Adipocyte (in vitro differentiated cells): Measurements from ENCODE around the gene HAUS3.

Experiments used
- DNase-seq: peaks from one replicate; pipeline ENCODE4 v3.0.0-alpha.2; 2015; ENCODE audit warnings: low read depth
- H3K27me3 ChIP-seq: replicated peaks from 2 replicates; pipeline ENCODE4 v1.7.0; 2013; ENCODE audit warnings: mild to moderate bottlenecking, low read length, moderate library complexity; ENCODE audit not compliant: control insufficient read depth, insufficient read depth
- H3K36me3 ChIP-seq: 2 replicates; pipeline ENCODE4 v1.7.0; 2013; ENCODE audit warnings: low read length, mild to moderate bottlenecking, moderate library complexity; ENCODE audit not compliant: control insufficient read depth, insufficient read depth, severe bottlenecking
- H3K4me1 ChIP-seq: 2 replicates; pipeline ENCODE4 v1.7.0; 2013; ENCODE audit warnings: mild to moderate bottlenecking, low read length, moderate library complexity; ENCODE audit not compliant: control insufficient read depth, insufficient read depth
- H3K4me3 ChIP-seq: 2 replicates; pipeline ENCODE4 v1.7.0; 2013; ENCODE audit warnings: mild to moderate bottlenecking, low read length, moderate library complexity
- H3K9ac ChIP-seq: 2 replicates; pipeline ENCODE4 v1.7.0; 2013; ENCODE audit warnings: mild to moderate bottlenecking, low read length, moderate library complexity
- H3K9me3 ChIP-seq: 2 replicates; pipeline ENCODE4 v1.7.0; 2013; ENCODE audit warnings: mild to moderate bottlenecking, low read length, moderate library complexity; ENCODE audit not compliant: control insufficient read depth

The HAUS3 gene

GRCh38 chr4:2274320-2275043, 32.6 kb upstream of the HAUS3 start:
- no peaks in the 10 kb centered on the region for H3K36me3 ChIP-seq
- H3K4me1 ChIP-seq = no peaks in the 10 kb centered on the region
- H3K9me3 ChIP-seq = no peaks in the 10 kb centered on the region
- no peak for DNase-seq
- no peak overlapping the region for H3K9ac ChIP-seq
- H3K4me3 ChIP-seq = no peak overlapping the region
- H3K27me3 ChIP-seq = no peaks in the 10 kb centered on the region

DNA sequence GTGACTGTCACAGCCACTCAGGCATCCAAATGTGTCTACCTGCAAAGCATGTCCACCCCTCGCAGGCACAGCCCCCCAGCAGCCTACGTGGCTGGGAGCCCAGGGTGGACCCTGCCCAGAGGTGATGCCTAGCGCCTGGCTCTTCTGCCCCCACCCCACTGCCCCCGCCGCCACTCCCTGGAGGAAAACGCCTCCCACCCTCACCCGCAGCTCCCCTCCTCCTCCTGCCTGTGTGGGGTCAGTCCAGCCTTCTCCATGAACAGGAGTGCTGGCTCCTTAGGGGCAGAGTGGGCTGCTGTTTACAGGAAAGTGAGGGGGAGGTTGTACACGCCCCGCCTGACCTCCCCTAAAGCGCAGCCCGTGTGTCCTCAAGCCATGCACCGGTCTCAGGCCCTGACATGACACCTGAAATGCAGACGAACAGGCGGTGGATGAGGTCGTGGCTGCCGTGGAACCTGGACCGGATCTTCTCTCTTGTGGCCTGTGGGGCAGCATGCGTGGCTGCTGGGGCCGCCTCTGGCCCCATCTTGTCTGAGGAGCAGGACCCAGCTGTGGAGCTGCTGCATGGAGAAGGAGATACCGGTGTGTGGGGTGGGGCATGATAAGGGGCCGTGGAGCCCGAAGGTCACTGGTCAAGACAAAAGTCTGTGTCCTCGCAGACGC, 31.9 kb upstream of the HAUS3 start:
- no peaks in the 10 kb centered on the region for H3K9me3 ChIP-seq
- no peaks in the 10 kb centered on the region for H3K27me3 ChIP-seq
- DNase-seq = no peak
- no peak overlapping the region for H3K4me3 ChIP-seq
- no peaks in the 10 kb centered on the region for H3K4me1 ChIP-seq
- H3K9ac ChIP-seq = no peak overlapping the region
- H3K36me3 ChIP-seq = no peaks in the 10 kb centered on the region

- Histone ChIP-seq H3K9me3 (no peaks in the 10 kb centered on the region), H3K27me3 (no peaks in the 10 kb centered on the region), H3K9ac (no peak overlapping the region), H3K4me3 (no peak overlapping the region), H3K4me1 (no peaks in the 10 kb centered on the region), H3K36me3 (no peaks in the 10 kb centered on the region)
- no peak for DNase-seq
Measured at GRCh38 chr4:2273221-2273620, 31.3 kb upstream of the HAUS3 start.

- Histone ChIP-seq H3K4me3 (no peak overlapping the region), H3K9ac (no peak overlapping the region), H3K27me3 (no peaks in the 10 kb centered on the region), H3K36me3 (no peaks in the 10 kb centered on the region), H3K4me1 (no peaks in the 10 kb centered on the region), H3K9me3 (no peaks in the 10 kb centered on the region)
- DNase-seq = no peak
Measured at GRCh38 chr4:2272828-2273120, 30.9 kb upstream of the HAUS3 start.

DNA sequence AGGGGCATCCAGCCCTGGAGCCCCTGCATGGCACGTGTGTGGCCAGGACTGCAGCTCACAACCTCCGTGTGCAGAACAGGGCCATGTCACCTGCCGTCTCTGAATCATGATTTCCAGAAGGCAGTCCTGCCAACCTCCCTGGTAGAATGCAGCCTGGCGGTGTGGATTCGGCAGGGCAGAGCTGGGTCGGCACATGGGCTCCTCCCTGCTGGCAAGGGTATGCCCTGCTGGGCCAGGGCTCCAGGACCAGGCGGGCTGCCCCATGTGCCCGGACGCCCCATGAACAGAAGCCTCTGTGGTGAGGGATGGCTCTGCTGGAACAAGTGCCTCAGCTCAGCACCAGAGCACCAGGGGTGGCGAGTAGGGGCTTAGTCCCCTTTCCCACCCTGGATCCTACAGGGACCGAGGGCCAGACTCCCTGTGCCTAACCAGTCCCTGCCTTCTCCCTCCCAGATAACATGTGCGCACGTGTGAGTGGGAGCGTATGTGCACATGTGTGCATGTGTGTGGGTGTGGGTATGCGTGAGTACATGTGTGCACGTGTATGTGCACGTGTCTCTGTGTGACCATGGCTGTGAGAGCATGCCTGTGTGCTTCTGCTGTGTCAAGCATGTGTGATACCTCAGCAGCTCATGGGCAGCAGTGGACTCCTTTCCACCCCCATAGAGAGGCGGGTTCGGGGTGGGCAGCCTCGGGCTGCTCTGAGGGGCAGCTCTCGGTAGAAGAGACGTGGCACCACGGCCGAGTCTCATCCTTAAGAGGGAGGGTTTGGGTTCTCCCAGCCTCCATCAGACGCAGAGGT, 30.3 kb upstream of the HAUS3 start:
- no peaks in the 10 kb centered on the region for H3K9me3 ChIP-seq
- H3K9ac ChIP-seq = no peak overlapping the region
- no peaks in the 10 kb centered on the region for H3K27me3 ChIP-seq
- H3K4me1 ChIP-seq = no peaks in the 10 kb centered on the region
- no peak overlapping the region for H3K4me3 ChIP-seq
- no peaks in the 10 kb centered on the region for H3K36me3 ChIP-seq
- no peak for DNase-seq

- H3K27me3 ChIP-seq = no peaks in the 10 kb centered on the region
- H3K4me3 ChIP-seq = no peak overlapping the region
- no peak for DNase-seq
Measured at GRCh38 chr4:2271279-2272025, 29.5 kb upstream of the HAUS3 start.

GRCh38 chr4:2270341-2271165, 28.6 kb upstream of the HAUS3 start:
- no peak for DNase-seq
- Histone ChIP-seq H3K4me1 (peaks cover 12% of the 10 kb centered on the region), H3K9me3 (no peaks in the 10 kb centered on the region), H3K27me3 (no peaks in the 10 kb centered on the region), H3K36me3 (no peaks in the 10 kb centered on the region), H3K4me3 (no peak overlapping the region), H3K9ac (no peak overlapping the region)

More at GRCh38 chr4:2271279-2272025, 29.5 kb upstream of the HAUS3 start:
- no peaks in the 10 kb centered on the region for H3K9me3 ChIP-seq
- no peak overlapping the region for H3K9ac ChIP-seq
- no peaks in the 10 kb centered on the region for H3K36me3 ChIP-seq
- H3K4me1 ChIP-seq = peaks cover 4% of the 10 kb centered on the region

GRCh38 chr4:2269618-2270163, 27.8 kb upstream of the HAUS3 start:
- Histone ChIP-seq H3K27me3 (no peaks in the 10 kb centered on the region), H3K4me3 (no peak overlapping the region), H3K4me1 (peaks cover 14% of the 10 kb centered on the region), H3K9me3 (no peaks in the 10 kb centered on the region), H3K36me3 (no peaks in the 10 kb centered on the region), H3K9ac (no peak overlapping the region)
- no peak for DNase-seq

- Histone ChIP-seq H3K36me3 (no peaks in the 10 kb centered on the region), H3K4me3 (no peak overlapping the region), H3K9ac (no peak overlapping the region), H3K4me1 (peaks cover 14% of the 10 kb centered on the region), H3K9me3 (no peaks in the 10 kb centered on the region), H3K27me3 (no peaks in the 10 kb centered on the region)
- no peak for DNase-seq
Measured at GRCh38 chr4:2269206-2269531, 27.2 kb upstream of the HAUS3 start.

- no peak for DNase-seq
- H3K36me3 ChIP-seq = no peaks in the 10 kb centered on the region
- peaks cover 14% of the 10 kb centered on the region for H3K4me1 ChIP-seq
- no peaks in the 10 kb centered on the region for H3K27me3 ChIP-seq
- H3K9me3 ChIP-seq = no peaks in the 10 kb centered on the region
- no peak overlapping the region for H3K4me3 ChIP-seq
- H3K9ac ChIP-seq = no peak overlapping the region
Measured at GRCh38 chr4:2268357-2269205, 26.7 kb upstream of the HAUS3 start.
